ENCODE measurements around the gene INPP5D. TPM values are rescaled to one million over a fixed set of nuclear protein-coding genes. Genes with fewer than 3 reads are reported as not detected.

Gene INPP5D
- total RNA-seq, 1 experiment from 2014 or later: 17.2 TPM

DNA sequence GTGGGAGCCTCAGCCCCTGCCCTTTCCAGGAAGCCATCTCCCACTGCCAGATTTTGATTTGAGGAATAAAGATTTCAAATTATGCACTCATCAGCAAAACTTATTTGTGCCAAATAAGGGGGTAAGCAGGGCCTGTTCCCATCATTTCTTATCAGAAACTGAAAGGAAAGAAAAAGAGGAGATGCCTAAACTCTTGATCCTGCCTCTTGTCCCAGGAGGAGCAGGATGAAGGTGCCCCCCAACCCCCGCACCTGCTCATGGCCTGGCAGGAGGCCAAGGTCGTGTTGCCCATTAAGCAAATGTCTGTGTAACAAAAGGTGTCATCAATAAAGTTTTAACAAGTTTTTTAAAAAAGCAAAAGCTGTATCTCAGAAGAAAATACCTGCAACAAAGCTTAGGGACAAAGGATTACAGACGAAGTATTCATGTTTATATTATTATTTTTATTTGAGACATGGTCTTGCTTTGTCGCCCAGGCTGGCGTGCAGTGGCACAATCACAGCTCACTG is 80.0 kb downstream of the INPP5D start (continued):
- TF ChIP-seq HMGXB4 (CRISPR knock-in tag; IDR thresholded peaks at IDR 0.05) (no peak), ZBTB21 (CRISPR knock-in tag; IDR thresholded peaks at IDR 0.05; ENCODE audit: borderline replicate concordance) (no peak)

DNA sequence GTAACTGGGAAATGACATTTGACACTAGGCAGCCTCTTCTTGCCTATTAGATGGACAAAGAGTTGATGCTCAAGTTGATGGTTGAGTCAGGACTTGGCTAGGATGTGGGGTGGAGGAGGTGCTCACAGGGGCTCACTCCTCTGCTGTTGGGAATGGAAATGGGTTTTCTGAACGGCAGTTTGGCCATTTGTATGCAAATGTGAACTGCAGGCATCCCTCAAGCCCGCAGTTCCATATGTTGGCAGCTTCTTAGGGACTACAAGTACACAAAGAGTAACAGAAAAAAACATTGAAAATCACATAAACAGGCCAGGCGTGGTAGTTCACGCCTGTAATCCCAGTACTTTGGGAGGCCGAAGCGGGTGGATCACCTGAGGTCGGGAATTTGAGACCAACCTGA is 80.8 kb downstream of the INPP5D start:
- peak overlapping the region; percentile 93 for H3K27ac Mint-ChIP-seq
- CTCF ChIA-PET: interaction anchor here (1.4 to 3.8 kb wide), 2 partner anchors 11 to 67 kb away, joined by 3 to 25 read pairs; no protein-coding TSS in a partner anchor

DNA sequence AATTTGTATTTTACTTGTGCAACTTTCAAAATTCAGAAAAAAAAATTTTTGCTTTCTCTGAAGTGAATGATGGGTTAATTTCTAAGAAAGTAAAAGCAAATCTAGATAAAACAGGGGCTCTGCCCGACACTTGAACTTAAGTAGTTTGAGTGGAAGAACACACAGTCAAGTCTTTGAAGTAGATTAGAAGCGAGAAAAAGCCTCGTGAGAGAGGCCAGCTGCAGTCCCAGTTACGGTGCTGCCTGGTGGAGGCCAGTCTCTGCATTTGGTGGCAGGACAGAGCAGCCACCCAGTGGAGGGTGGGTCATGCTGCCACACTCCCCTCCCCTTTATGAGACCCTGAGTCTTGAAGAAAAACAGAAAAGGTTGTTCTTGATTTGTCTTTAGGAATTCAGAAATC is 81.8 kb downstream of the INPP5D start:
- H3K4me3 Mint-ChIP-seq: peak overlapping the region; percentile 30
- peak overlapping the region; percentile 93 for H3K27ac Mint-ChIP-seq
- CTCF ChIA-PET: interaction anchor here (0.6 to 3.8 kb wide), 3 partner anchors 12 to 610 kb away, joined by 3 to 25 read pairs (median 3); no protein-coding TSS in a partner anchor
- H3K36me3 Mint-ChIP-seq: peaks cover 40% of the 10 kb centered on the region
- no peak for DNase-seq (ENCODE audit: low spot score)
- H3K27me3 Mint-ChIP-seq (ENCODE audit: low read depth): no peaks in the 10 kb centered on the region
- TF ChIP-seq, protein P1, sequence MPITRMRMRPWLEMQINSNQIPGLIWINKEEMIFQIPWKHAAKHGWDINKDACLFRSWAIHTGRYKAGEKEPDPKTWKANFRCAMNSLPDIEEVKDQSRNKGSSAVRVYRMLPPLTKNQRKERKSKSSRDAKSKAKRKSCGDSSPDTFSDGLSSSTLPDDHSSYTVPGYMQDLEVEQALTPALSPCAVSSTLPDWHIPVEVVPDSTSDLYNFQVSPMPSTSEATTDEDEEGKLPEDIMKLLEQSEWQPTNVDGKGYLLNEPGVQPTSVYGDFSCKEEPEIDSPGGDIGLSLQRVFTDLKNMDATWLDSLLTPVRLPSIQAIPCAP (CRISPR knock-in tag; IDR thresholded peaks at IDR 0.05): no peak
- TF ChIP-seq SMAD4 (CRISPR knock-in tag; IDR thresholded peaks at IDR 0.05) (no peak), SOX15 (CRISPR knock-in tag; IDR thresholded peaks at IDR 0.05) (no peak), MLX (CRISPR knock-in tag; IDR thresholded peaks at IDR 0.05) (no peak)
- peaks cover 22% of the 10 kb centered on the region for H3K9me3 Mint-ChIP-seq
- H3K4me1 Mint-ChIP-seq: peaks cover 63% of the 10 kb centered on the region
- no peak for ATAC-seq
- POLR2A ChIA-PET: no interaction called here

More for the DNA sequence above, 80.8 kb downstream of the INPP5D start:
- peak; percentile 69 for ATAC-seq
- peak overlapping the region; percentile 67 for H3K4me3 Mint-ChIP-seq
- DNase-seq (ENCODE audit: low spot score): peak; percentile 28
- H3K27me3 Mint-ChIP-seq (ENCODE audit: low read depth): no peaks in the 10 kb centered on the region
- H3K9me3 Mint-ChIP-seq: peaks cover 27% of the 10 kb centered on the region
- peaks cover 41% of the 10 kb centered on the region for H3K36me3 Mint-ChIP-seq
- H3K4me1 Mint-ChIP-seq: peaks cover 67% of the 10 kb centered on the region
- TF ChIP-seq SP1 (CRISPR knock-in tag; conservative IDR thresholded peaks at IDR 0.05) (peak; percentile 40; the same call in 1 of the 2 replicates), ZSCAN18 (CRISPR knock-in tag; IDR thresholded peaks at IDR 0.05) (0 out of 2 replicates have a peak, but pooled peaks have one; percentile 24), ZNF281 (CRISPR knock-in tag; IDR thresholded peaks at IDR 0.05) (0 out of 2 replicates have a peak, but pooled peaks have one; percentile 50), ZNF423 (CRISPR knock-in tag; IDR thresholded peaks at IDR 0.05) (peak; percentile 39; the same call in 1 of the 2 replicates), FOXK1 (CRISPR knock-in tag; IDR thresholded peaks at IDR 0.05) (peak; percentile 55; the same call in 1 of the 2 replicates)
- TF ChIP-seq, protein P2, sequence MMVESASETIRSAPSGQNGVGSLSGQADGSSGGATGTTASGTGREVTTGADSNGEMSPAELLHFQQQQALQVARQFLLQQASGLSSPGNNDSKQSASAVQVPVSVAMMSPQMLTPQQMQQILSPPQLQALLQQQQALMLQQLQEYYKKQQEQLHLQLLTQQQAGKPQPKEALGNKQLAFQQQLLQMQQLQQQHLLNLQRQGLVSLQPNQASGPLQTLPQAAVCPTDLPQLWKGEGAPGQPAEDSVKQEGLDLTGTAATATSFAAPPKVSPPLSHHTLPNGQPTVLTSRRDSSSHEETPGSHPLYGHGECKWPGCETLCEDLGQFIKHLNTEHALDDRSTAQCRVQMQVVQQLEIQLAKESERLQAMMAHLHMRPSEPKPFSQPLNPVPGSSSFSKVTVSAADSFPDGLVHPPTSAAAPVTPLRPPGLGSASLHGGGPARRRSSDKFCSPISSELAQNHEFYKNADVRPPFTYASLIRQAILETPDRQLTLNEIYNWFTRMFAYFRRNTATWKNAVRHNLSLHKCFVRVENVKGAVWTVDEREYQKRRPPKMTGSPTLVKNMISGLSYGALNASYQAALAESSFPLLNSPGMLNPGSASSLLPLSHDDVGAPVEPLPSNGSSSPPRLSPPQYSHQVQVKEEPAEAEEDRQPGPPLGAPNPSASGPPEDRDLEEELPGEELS (CRISPR knock-in tag; IDR thresholded peaks at IDR 0.05): no peak; the same call in 1 of the 2 replicates
- POLR2A ChIA-PET: no interaction called here

Data from WTC11 (cell line).